ENCODE data around the gene KRT6A.

- TF ChIP-seq POLR2A (IDR thresholded peaks at IDR 0.05; ENCODE audit: low read length) (no peak), GATA1 (IDR thresholded peaks at IDR 0.05; ENCODE audit: low read depth, low read length) (no peak)
Observed at GRCh38 chr12:52530905-52531304, 37.8 kb upstream of the KRT6A start.

All from erythroblast (primary cell).